Panc1 (cell line): ENCODE data around the gene LRRC73.

ENCODE experiments used
- POLR2AphosphoS5 ChIP-seq: IDR thresholded peaks from 2 replicates; pipeline ENCODE4 v1.6.1; 2012; ENCODE audit warnings: mild to moderate bottlenecking, low read depth, low read length, moderate library complexity
- SIN3A ChIP-seq: IDR thresholded peaks from 2 replicates; pipeline ENCODE4 v1.6.1; 2012; ENCODE audit warnings: low read depth, mild to moderate bottlenecking, low read length, moderate library complexity, borderline replicate concordance; ENCODE audit not compliant: insufficient read depth
- TF ChIP-seq, protein P1 (sequence below): fragments of 450-650 bp; IDR thresholded peaks from 2 replicates; pipeline ENCODE4 v1.5.1; 2017; ENCODE audit warnings: mild to moderate bottlenecking

DNA sequence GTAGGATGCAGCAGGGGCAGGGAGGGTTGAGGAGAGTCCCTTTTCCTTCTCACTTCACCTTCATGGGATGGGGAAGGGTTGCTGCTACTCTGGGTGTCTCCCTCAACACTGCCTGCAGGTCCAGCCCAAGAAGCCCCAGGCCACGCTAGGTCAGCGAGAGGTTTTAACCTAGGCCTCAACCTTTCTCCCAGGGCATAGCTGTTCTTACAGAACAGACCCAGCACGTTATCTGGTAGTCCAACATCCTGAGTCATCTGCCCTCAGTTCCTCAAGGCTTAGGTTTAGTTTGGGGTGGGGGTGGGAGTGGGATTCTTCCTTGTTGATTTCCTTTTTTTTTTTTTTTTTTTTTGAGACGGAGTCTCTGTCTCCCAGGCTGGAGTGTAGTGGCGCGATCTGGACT is 15.8 kb downstream of the LRRC73 start:
- no peak for TF ChIP-seq POLR2AphosphoS5
- TF ChIP-seq, protein P1, sequence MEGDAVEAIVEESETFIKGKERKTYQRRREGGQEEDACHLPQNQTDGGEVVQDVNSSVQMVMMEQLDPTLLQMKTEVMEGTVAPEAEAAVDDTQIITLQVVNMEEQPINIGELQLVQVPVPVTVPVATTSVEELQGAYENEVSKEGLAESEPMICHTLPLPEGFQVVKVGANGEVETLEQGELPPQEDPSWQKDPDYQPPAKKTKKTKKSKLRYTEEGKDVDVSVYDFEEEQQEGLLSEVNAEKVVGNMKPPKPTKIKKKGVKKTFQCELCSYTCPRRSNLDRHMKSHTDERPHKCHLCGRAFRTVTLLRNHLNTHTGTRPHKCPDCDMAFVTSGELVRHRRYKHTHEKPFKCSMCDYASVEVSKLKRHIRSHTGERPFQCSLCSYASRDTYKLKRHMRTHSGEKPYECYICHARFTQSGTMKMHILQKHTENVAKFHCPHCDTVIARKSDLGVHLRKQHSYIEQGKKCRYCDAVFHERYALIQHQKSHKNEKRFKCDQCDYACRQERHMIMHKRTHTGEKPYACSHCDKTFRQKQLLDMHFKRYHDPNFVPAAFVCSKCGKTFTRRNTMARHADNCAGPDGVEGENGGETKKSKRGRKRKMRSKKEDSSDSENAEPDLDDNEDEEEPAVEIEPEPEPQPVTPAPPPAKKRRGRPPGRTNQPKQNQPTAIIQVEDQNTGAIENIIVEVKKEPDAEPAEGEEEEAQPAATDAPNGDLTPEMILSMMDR = no peak
- no peak for TF ChIP-seq SIN3A
